Measurements from ENCODE around the gene IL17RE. TPM values are rescaled to one million over a fixed set of nuclear protein-coding genes. Genes with fewer than 3 reads are reported as not detected.

IL17RE gene
- total and polyA plus RNA-seq, 9 of the 15 experiments (the other 6 are each of a cell fraction or from before 2014, with no cell fraction given), result 0.32 to 1.9 (median 0.51) TPM; not detected in 4

- H3K79me2 ChIP-seq (ENCODE audit: control insufficient read depth, insufficient read depth, low read length), result peaks cover 20% of the 10 kb centered on the region
- H3K9me3 ChIP-seq (replicated peaks; ENCODE audit: control insufficient read depth, insufficient read depth, low read depth, low read length), result no peaks in the 10 kb centered on the region
- ChIA-PET CTCF (ENCODE audit: low intra/inter-chr PET ratio) (interaction anchor here (0.6 to 1.3 kb wide), 4 partner anchors 83 to 324 kb away, joined by 3 to 5 read pairs (median 4); no protein-coding TSS in a partner anchor), POLR2A (interaction anchor here (0.6 to 3.4 kb wide), 11 partner anchors 10 to 260 kb away, joined by 3 to 15 read pairs (median 4); partner anchors contain the start of genes BRPF1, EMC3 and IL17RC)
- WGBS (ENCODE audit: insufficient coverage, low coverage, missing lambda C conversion rate), result 3% methylated on average over 11 of the region's 11 CpGs
- H3K9ac ChIP-seq (ENCODE audit: insufficient read depth in 1 of 2, low read depth in 2 of 2, low read length in 2 of 2), result peak overlapping the region; percentile 76 to 99
- H3K4me3 ChIP-seq, result peak overlapping the region; percentile 57
- peaks cover 11 to 39% of the 10 kb centered on the region in 2 experiments; a peak in 4 of 5 replicates for H3K4me1 ChIP-seq (replicated peaks in 1 of 2; ENCODE audit: control insufficient read depth in 2 of 2, insufficient read depth in 2 of 2, low read length in 2 of 2)
- H4K20me1 ChIP-seq (replicated peaks; ENCODE audit: control insufficient read depth, insufficient read depth, low read length), result no peaks in the 10 kb centered on the region
- DNase-seq (ENCODE audit: extremely low read depth in 1 of 4, low spot score in 3 of 4) (peak; percentile 43 to 67 (median 64)), FAIRE-seq (no peak), ATAC-seq (peak; percentile 29)
- H3K9me1 ChIP-seq (ENCODE audit: control insufficient read depth, insufficient read depth, low read length), result no peaks in the 10 kb centered on the region
- peaks cover 29% of the 10 kb centered on the region for H3K36me3 ChIP-seq (ENCODE audit: control insufficient read depth, insufficient read depth, low read length)
- no TSS peak for BruUV-seq (replicated peaks)
- H3K27me3 ChIP-seq (ENCODE audit: control insufficient read depth in 2 of 2, insufficient read depth in 2 of 2, low read length in 2 of 2), result no peaks in the 10 kb centered on the region
- peak overlapping the region; percentile 88 for H3K27ac ChIP-seq (ENCODE audit: extremely low read depth, low read depth, low read length)
- peak overlapping the region; percentile 81 for H3K4me2 ChIP-seq (ENCODE audit: insufficient read depth, low read length)
- in situ Hi-C loops (cut with MboI), result no loop called here
- intact Hi-C loops (cut with micrococcal nuclease), result loop anchor here (5.0 to 10.0 kb wide), 5 partner anchors 72 to 291 kb away; partner anchors contain the start of gene VHL
- peak overlapping the region; percentile 89 for H2AFZ ChIP-seq (ENCODE audit: low read depth, low read length)
- TF ChIP-seq ZNF436 (CRISPR knock-in tag; IDR thresholded peaks at IDR 0.05), result no peak
- TF ChIP-seq ZSCAN32 (CRISPR knock-in tag; IDR thresholded peaks at IDR 0.05), result no peak
- no peak for TF ChIP-seq THRB (CRISPR knock-in tag; conservative IDR thresholded peaks at IDR 0.05)
- 0 out of 2 replicates have a peak, but pooled peaks have one; percentile 3 for TF ChIP-seq PHF21A (IDR thresholded peaks at IDR 0.05; ENCODE audit: borderline replicate concordance, low read depth)
- no peak for TF ChIP-seq GTF2E2 (tag; IDR thresholded peaks at IDR 0.05)
- no peak for TF ChIP-seq RREB1 (CRISPR knock-in tag; IDR thresholded peaks at IDR 0.05)
- TF ChIP-seq RBM39 (optimal IDR thresholded peaks at IDR 0.05; ENCODE audit: low read depth, low read length), result no peak
- no peak for TF ChIP-seq ARHGAP35 (IDR thresholded peaks at IDR 0.05; ENCODE audit: partially characterized antibody)
Observed at GRCh38 chr3:9934235-9934621, 31.6 kb downstream of the IL17RE start.

Data from K562 (cell line).